Endodermal cell (in vitro differentiated cells): ENCODE results near the gene CHPF. TPM values are rescaled to one million over a fixed set of nuclear protein-coding genes. Genes with fewer than 3 reads are reported as not detected.

Experiments used
- DNase-seq: peaks from one replicate; pipeline ENCODE4 v3.0.0-alpha.2; 2017
- H3K27ac ChIP-seq: 2 replicates; pipeline ENCODE4 v1.5.1; 2013; ENCODE audit warnings: mild to moderate bottlenecking, low read depth, low read length, moderate library complexity
- H3K27me3 ChIP-seq: 2 replicates; pipeline ENCODE4 v1.6.1; 2013; ENCODE audit warnings: mild to moderate bottlenecking, low read length, moderate library complexity; ENCODE audit not compliant: insufficient read depth, control insufficient read depth, poor library complexity, severe bottlenecking
- H3K36me3 ChIP-seq: 2 replicates; pipeline ENCODE4 v1.7.0; 2013; ENCODE audit warnings: mild to moderate bottlenecking, low read length, moderate library complexity; ENCODE audit not compliant: control insufficient read depth, insufficient read depth
- H3K4me1 ChIP-seq: one replicate; pipeline ENCODE4 v1.7.0; 2013; ENCODE audit warnings: low read length; ENCODE audit not compliant: control insufficient read depth, insufficient read depth
- H3K4me3 ChIP-seq: 2 replicates; pipeline ENCODE4 v1.5.1; 2013; ENCODE audit warnings: mild to moderate bottlenecking, low read length, moderate library complexity
- H3K9ac ChIP-seq: 2 replicates; pipeline ENCODE4 v1.6.1; 2013; ENCODE audit warnings: mild to moderate bottlenecking, low read length, moderate library complexity; ENCODE audit not compliant: poor library complexity, severe bottlenecking; ENCODE audit errors: extremely low read depth
- H3K9me3 ChIP-seq: 2 replicates; pipeline ENCODE4 v1.6.1; 2013; ENCODE audit warnings: mild to moderate bottlenecking, low read length, moderate library complexity; ENCODE audit not compliant: control insufficient read depth
- H3K27ac Mint-ChIP-seq: 2 replicates; pipeline ENCODE4 v1.8.0; 2020; ENCODE audit warnings: mixed read lengths
- H3K27me3 Mint-ChIP-seq: 2 replicates; pipeline ENCODE4 v1.8.0; 2021; ENCODE audit warnings: mild to moderate bottlenecking, mixed read lengths; ENCODE audit not compliant: insufficient read depth
- H3K36me3 Mint-ChIP-seq: 2 replicates; pipeline ENCODE4 v1.8.0; 2020; ENCODE audit warnings: low read depth, mixed read lengths
- H3K4me1 Mint-ChIP-seq: 2 replicates; pipeline ENCODE4 v1.8.0; 2020; ENCODE audit warnings: mixed read lengths
- H3K4me3 Mint-ChIP-seq: 2 replicates; pipeline ENCODE4 v1.8.0; 2020; ENCODE audit warnings: mild to moderate bottlenecking, moderate library complexity, mixed read lengths
- H3K9me3 Mint-ChIP-seq: 2 replicates; pipeline ENCODE4 v1.8.0; 2020; ENCODE audit warnings: mild to moderate bottlenecking, mixed read lengths
- CTCF ChIP-seq: fragments of 200-600 bp; sonication (generic); conservative IDR thresholded peaks from 2 replicates; pipeline ENCODE4 v1.5.0; 2021; ENCODE audit warnings: antibody characterized with exemption, mild to moderate bottlenecking
- WGBS, 2 experiments: methylation state at CpG; one replicate each; pipeline versions ENCODE4 v1.1.5 to v1.1.7; 2013; ENCODE audit warnings: missing lambda C conversion rate in 2 of 2, mixed read lengths in 1 of 2; ENCODE audit not compliant: insufficient coverage in 1 of 2, insufficient read length in 1 of 2; 5-methylcytosine and 5-hydroxymethylcytosine counted together
- total RNA-seq, 2 donors: library from RNA; stranded (reverse); fragmentation: NEBNext Ultra II Directional in 1 of 2; extraction: Animal tissue kit (Norgen Biotek cat#: 25700) in 1 of 2; gene quantifications; 2 replicates in 1 of 2; 3 replicates in 1 of 2; pipeline ENCODE4 v1.2.1, GENCODE V29; 2021

The CHPF gene
- total RNA-seq, 2 donors from 2014 or later: 51.2 to 54.0 TPM

- Histone ChIP-seq H3K9me3 (no peaks in the 10 kb centered on the region), H3K4me3 (no peak overlapping the region), H3K27ac (no peak overlapping the region), H3K27me3 (peaks cover 18% of the 10 kb centered on the region), H3K9ac (no peak overlapping the region), H3K4me1 (peaks cover 3% of the 10 kb centered on the region), H3K36me3 (peaks cover 5% of the 10 kb centered on the region)
- no peak for DNase-seq
- WGBS, 2 experiments: 78 to 82% methylated on average over 4 of the region's 4 CpGs
- Mint-ChIP-seq H3K4me1 (peaks cover 12% of the 10 kb centered on the region), H3K4me3 (no peak overlapping the region), H3K9me3 (no peaks in the 10 kb centered on the region), H3K27me3 (peaks cover 52% of the 10 kb centered on the region), H3K27ac (no peak overlapping the region), H3K36me3 (peaks cover 9% of the 10 kb centered on the region)
- no peak for TF ChIP-seq CTCF
Observed at GRCh38 chr2:219545943-219546352, 2.3 kb upstream of the CHPF start.

- whole genome bisulfite sequencing, 2 experiments: 85 to 87% methylated on average over 2 to 3 of the region's 3 CpGs
- Mint-ChIP-seq H3K27ac (no peak overlapping the region), H3K36me3 (peaks cover 14% of the 10 kb centered on the region), H3K27me3 (peaks cover 47% of the 10 kb centered on the region), H3K9me3 (no peaks in the 10 kb centered on the region), H3K4me1 (peaks cover 12% of the 10 kb centered on the region), H3K4me3 (no peak overlapping the region)
- DNase-seq: no peak
- Histone ChIP-seq H3K4me1 (peaks cover 3% of the 10 kb centered on the region), H3K27me3 (peaks cover 13% of the 10 kb centered on the region), H3K9ac (no peak overlapping the region), H3K27ac (no peak overlapping the region), H3K4me3 (no peak overlapping the region), H3K9me3 (no peaks in the 10 kb centered on the region), H3K36me3 (peaks cover 11% of the 10 kb centered on the region)
- TF ChIP-seq CTCF: no peak
Observed at GRCh38 chr2:219545295-219545942, 1.8 kb upstream of the CHPF start.

GRCh38 chr2:219544567-219544966 is 958 bp upstream of the CHPF start:
- H3K4me1 ChIP-seq: peaks cover 3% of the 10 kb centered on the region
- 62 to 64% methylated on average over 8 to 9 of the region's 9 CpGs for WGBS, 2 experiments
- no peak for DNase-seq
- peaks cover 19% of the 10 kb centered on the region for H3K36me3 ChIP-seq
- no peaks in the 10 kb centered on the region for H3K9me3 ChIP-seq
- TF ChIP-seq CTCF: no peak
- H3K4me1 Mint-ChIP-seq: peaks cover 12% of the 10 kb centered on the region
- H3K27ac Mint-ChIP-seq: peak overlapping the region; percentile 66
- H3K4me3 ChIP-seq: peak overlapping the region; percentile 89
- H3K36me3 Mint-ChIP-seq: peaks cover 19% of the 10 kb centered on the region
- no peak overlapping the region for H3K9ac ChIP-seq
- peak overlapping the region; percentile 71 for H3K4me3 Mint-ChIP-seq
- H3K27me3 Mint-ChIP-seq: peaks cover 41% of the 10 kb centered on the region
- peaks cover 13% of the 10 kb centered on the region for H3K27me3 ChIP-seq
- H3K9me3 Mint-ChIP-seq: no peaks in the 10 kb centered on the region
- H3K27ac ChIP-seq: no peak overlapping the region
